Epithelial cell of esophagus (primary cell): Measurements from ENCODE around the gene B3GNT9.

ENCODE experiments used
- DNase-seq: peaks from one replicate; pipeline ENCODE4 v3.0.0; 2010; ENCODE audit warnings: low read depth
- H3K4me3 ChIP-seq: 2 replicates; pipeline ENCODE4 v1.5.1; 2011; ENCODE audit warnings: mild to moderate bottlenecking, low read length, control low read depth
- TF ChIP-seq, protein P1 (sequence below): IDR thresholded peaks from 2 replicates; pipeline ENCODE4 v1.5.1; 2011; ENCODE audit warnings: low read depth, mild to moderate bottlenecking, low read length, control low read depth, inconsistent platforms; ENCODE audit not compliant: insufficient read depth; ENCODE audit errors: missing control alignments

B3GNT9 gene

DNA sequence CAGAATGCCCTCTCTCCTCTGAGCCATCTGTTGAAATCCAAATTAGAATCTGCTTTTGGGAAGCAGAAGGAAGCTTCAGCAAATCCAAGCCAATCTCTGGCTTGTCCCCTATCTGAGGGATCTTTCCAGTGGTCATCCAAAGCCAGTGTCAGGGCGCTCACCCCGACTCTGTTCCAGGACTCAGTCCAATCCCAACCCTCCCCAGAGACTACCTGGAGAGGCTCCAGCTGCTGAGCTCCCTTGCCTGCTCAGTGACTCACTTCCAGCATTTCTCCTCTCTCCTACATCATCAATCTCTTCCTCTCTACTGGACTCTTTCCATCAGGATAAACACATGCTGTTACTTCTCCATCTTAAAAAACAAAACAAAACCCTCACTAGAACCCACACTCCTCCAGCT is 30.5 kb upstream of the B3GNT9 start:
- TF ChIP-seq, protein P1, sequence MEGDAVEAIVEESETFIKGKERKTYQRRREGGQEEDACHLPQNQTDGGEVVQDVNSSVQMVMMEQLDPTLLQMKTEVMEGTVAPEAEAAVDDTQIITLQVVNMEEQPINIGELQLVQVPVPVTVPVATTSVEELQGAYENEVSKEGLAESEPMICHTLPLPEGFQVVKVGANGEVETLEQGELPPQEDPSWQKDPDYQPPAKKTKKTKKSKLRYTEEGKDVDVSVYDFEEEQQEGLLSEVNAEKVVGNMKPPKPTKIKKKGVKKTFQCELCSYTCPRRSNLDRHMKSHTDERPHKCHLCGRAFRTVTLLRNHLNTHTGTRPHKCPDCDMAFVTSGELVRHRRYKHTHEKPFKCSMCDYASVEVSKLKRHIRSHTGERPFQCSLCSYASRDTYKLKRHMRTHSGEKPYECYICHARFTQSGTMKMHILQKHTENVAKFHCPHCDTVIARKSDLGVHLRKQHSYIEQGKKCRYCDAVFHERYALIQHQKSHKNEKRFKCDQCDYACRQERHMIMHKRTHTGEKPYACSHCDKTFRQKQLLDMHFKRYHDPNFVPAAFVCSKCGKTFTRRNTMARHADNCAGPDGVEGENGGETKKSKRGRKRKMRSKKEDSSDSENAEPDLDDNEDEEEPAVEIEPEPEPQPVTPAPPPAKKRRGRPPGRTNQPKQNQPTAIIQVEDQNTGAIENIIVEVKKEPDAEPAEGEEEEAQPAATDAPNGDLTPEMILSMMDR: no peak
- no peak overlapping the region for H3K4me3 ChIP-seq
- DNase-seq: peak; percentile 47

DNA sequence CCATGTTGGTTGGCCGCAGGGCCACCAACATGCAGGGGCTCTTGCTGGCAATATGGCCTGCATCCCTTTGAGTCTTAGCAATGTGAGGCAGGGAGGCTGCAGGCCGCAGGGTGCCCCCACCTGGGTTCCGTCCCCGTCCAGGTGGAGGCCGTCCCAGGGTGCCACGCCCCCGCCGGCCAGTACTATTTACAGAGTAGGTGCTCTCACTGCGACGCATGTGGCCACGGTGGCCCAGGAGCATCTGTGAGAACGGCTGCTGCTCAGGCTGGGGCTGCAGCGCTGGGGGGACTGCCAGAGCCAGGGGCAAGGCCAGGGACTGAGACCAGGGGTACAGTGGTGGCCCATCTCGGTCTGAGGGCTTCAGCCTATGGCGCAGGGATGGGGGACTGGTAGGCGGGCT is 29.4 kb upstream of the B3GNT9 start:
- TF ChIP-seq, protein P1: no peak
- DNase-seq: no peak

DNA sequence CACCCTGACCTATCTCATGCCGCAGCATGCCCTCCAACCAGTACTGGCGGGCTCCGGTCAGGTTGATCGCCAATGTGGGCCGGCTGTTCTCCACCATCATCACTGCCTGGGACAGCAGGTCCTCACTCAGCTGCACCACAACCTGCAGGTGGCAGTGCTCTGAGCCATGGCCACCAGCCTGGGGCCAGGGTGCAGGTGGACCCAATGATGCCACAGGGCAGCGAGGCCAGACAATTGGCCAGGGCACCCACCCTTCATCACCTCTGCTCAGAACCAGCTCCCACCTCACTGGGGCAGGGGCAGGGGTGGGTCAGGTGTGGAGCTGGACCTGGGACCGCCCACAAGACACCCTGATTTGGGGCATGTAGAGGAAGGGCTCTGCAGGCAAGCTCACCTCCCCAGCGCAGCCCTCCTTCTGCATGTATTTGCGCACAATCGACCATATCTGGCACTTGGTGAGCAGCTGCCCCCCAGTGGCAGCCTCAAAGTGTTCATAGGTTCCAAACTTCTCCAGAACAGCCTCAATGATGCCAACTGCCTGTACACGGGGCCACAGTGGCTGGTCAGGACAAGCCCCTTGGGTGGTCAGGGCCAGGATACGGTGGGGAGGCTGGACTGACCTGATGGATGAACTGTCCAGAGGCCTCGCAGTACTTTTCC is 28.8 kb upstream of the B3GNT9 start:
- no peak overlapping the region for H3K4me3 ChIP-seq
- TF ChIP-seq, protein P1: peak; percentile 11
- DNase-seq: no peak

More for the DNA sequence above, 29.4 kb upstream of the B3GNT9 start:
- no peak overlapping the region for H3K4me3 ChIP-seq

DNA sequence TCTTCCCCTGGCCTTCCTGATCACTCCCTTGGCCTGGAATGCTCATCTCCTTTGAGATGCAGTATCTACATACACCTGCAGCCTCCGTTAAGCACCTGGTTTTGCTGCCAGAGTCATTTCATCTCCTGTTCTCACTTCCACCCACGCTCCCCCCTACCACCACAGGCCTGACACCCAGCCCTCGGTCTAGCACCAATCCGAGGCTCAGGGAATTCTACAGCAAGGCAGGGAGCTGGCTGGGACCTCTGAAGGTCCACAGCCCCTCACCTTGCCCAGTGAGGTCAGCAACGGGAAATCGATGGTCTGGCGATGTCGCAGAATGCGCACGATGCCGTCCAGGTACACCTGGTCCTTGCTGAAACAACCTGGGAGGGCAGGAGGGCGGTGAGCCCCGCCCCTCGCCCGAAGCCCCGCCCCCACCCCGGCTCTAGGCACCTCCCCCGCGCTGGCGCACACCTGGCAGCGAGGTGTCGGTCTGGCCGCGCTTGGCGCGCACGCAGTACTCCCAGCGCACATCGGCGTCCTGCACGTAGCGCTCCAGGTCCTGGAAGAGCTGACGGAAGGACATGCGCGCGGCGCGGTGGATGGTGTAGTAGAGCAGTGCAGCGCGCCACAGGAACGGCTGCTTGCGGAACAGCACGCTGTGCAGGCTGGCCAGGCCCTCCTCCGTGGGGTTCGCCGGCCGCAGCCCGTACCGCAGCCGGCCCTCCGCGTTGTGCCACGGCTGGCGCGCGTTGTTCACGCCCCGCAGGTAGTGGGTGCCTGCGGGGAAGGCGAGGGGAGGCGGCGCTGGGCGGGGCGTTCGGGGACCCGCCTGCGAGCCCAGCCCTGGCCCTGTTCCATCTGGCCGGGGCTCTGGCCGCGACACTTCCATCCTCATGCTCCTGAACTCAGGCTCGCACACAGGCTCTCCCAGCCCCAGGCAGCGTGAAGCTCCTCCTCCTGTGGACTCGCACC is 27.2 kb upstream of the B3GNT9 start:
- H3K4me3 ChIP-seq: peak overlapping the region; percentile 38
- DNase-seq: peak; percentile 97
- TF ChIP-seq, protein P1: peak; percentile 22

DNA sequence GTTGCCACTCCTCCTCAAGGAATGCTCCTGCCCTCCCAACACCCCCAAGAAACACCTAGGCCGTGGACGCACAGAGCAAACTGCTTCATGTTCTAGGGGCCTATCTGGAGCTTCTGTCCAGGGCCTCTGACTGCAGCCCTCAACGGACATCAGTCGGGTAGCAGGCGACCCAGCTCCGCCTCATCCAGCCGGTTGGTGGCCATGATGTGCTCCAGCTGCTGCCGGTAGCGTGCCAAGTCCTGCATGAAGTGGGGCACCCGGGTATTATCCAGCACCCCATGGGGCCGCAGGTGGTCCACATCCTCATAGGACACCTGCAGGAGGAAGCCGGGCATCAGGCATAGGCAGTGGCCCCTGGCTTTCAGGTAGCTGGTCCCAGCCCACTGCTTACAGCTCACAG is 25.9 kb upstream of the B3GNT9 start:
- TF ChIP-seq, protein P1: no peak
- no peak for DNase-seq
- H3K4me3 ChIP-seq: no peak overlapping the region

DNA sequence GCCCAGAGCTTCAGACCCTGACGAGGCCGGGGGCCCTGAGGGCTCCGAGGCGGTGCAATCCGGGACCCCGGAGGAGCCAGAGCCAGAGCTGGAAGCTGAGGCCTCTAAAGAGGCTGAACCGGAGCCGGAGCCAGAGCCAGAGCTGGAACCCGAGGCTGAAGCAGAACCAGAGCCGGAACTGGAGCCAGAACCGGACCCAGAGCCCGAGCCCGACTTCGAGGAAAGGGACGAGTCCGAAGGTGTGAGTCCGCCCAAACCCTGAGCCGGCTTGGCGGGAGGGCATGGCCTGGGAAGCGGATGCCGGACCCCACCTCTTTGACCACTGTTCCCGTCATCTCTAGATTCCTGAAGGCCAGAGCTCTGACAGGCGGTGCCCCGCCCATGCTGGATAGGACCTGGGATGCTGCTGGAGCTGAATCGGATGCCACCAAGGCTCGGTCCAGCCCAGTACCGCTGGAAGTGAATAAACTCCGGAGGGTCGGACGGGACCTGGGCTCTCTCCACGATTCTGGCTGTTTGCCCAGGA is 24.0 kb upstream of the B3GNT9 start:
- peak overlapping the region; percentile 55 for H3K4me3 ChIP-seq
- TF ChIP-seq, protein P1: no peak
- no peak for DNase-seq
